Measurements from ENCODE around the gene NOL3. TPM values are rescaled to one million over a fixed set of nuclear protein-coding genes. Genes with fewer than 3 reads are reported as not detected.

NOL3 gene
- total RNA-seq, 2 donors from 2014 or later = 26.2 to 31.0 TPM

DNA sequence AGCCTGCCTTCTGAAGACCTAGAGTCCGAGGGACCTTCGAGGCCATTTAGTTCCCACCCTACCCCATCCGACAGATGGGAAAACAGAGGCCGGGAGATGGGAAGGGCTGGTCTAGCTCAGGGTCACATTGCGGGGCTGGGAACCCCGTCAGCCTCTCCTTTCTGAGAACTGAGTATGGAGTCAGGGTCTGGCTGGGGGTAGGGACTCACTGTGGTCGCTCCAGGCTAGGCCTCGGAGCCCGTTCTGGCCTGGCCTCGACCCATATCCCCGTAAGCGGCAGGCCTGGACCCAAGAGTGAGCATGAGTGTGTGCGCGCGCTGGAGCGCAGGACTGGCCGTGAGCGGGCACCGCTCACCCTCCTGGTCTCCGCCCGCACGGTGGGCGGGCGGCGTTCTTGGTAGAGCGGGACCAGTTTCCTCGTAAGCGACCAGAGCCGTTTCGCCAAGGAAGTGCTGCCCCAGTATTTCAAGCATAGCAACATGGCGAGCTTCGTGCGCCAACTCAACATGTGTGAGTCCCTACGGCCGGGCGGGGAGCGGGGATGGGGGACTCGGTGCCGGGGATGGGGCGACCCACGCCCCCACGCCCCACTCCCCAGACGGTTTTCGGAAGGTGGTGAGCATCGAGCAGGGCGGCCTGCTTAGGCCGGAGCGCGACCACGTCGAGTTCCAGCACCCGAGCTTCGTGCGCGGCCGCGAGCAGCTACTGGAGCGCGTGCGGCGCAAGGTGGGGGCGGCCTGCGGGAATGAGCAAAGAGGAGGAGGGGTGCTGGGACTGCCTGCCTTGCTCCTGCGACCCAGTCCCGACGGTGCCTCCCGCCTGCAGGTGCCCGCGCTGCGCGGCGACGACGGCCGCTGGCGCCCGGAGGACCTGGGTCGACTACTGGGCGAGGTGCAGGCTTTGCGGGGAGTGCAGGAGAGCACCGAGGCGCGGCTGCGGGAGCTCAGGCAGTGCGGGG, 4.9 kb upstream of the NOL3 start:
- peaks cover 31% of the 10 kb centered on the region for H3K27me3 ChIP-seq
- TF ChIP-seq CTCF (IDR thresholded peaks at IDR 0.05) = no peak
- intact Hi-C loops (cut with DNase I) = no loop called here
- no peak overlapping the region for H3K4me3 ChIP-seq
- no peak for DNase-seq
- H3K27ac ChIP-seq = no peak overlapping the region
- no peaks in the 10 kb centered on the region for H3K9me3 ChIP-seq
- H3K4me1 ChIP-seq = peaks cover 27% of the 10 kb centered on the region
- no peaks in the 10 kb centered on the region for H3K36me3 ChIP-seq
- peak overlapping the region; percentile 46 to 47 for H3K9ac ChIP-seq (ENCODE audit: low read depth in 2 of 2, low read length in 2 of 2)

DNA sequence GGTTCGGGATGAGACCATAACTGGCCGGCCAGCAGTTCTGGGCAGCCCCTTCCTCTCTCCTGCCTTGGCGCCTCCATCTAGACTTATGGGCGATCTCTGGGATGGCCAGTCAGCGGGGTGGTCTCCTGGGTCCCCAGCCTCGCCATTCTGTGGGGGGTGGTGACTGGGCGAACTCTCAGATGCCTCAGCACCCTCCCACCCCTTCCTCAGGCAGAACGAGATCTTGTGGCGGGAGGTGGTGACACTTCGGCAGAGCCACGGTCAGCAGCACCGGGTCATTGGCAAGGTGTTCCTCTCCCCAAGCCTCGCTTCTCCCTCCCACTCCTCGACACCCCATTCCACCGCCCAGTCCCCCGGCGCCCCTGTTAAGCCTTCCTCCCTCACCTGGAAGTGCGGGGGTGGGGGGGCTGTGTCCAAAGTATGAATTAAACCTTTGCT, 4.2 kb upstream of the NOL3 start:
- Histone ChIP-seq H3K36me3 (no peaks in the 10 kb centered on the region), H3K27ac (no peak overlapping the region), H3K27me3 (peaks cover 31% of the 10 kb centered on the region), H3K4me3 (no peak overlapping the region), H3K9me3 (no peaks in the 10 kb centered on the region), H3K9ac (ENCODE audit: low read depth in 2 of 2, low read length in 2 of 2) (no peak overlapping the region), H3K4me1 (peaks cover 27% of the 10 kb centered on the region)
- intact Hi-C loops (cut with DNase I) = no loop called here
- TF ChIP-seq CTCF (IDR thresholded peaks at IDR 0.05) = no peak
- no peak for DNase-seq

GRCh38 chr16:67166598-67167168, 3.7 kb upstream of the NOL3 start:
- H3K9me3 ChIP-seq = no peaks in the 10 kb centered on the region
- no peak for DNase-seq
- H3K27ac ChIP-seq = no peak overlapping the region
- TF ChIP-seq CTCF (IDR thresholded peaks at IDR 0.05) = no peak
- no peaks in the 10 kb centered on the region for H3K36me3 ChIP-seq
- peaks cover 27% of the 10 kb centered on the region for H3K4me1 ChIP-seq
- intact Hi-C loops (cut with DNase I) = no loop called here
- H3K4me3 ChIP-seq = no peak overlapping the region
- H3K27me3 ChIP-seq = peaks cover 31% of the 10 kb centered on the region
- H3K9ac ChIP-seq (ENCODE audit: low read depth in 2 of 2, low read length in 2 of 2) = no peak overlapping the region

DNA sequence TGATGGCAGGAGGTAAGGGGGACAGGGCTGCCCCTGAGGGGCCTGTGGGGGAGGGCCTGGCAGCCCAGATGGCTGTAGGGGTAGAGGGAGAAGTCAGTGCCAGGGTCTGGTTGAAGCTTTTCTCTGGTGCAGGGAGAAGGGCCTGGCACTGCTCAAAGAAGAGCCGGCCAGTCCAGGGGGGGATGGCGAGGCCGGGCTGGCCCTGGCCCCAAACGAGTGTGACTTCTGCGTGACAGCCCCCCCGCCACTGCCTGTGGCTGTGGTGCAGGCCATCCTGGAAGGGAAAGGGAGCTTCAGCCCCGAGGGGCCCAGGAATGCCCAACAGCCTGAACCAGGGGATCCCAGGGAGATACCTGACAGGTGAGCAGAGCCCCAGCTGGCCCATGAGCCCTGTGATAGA, 2.8 kb upstream of the NOL3 start:
- no peaks in the 10 kb centered on the region for H3K36me3 ChIP-seq
- DNase-seq = no peak
- H3K9ac ChIP-seq (ENCODE audit: low read depth in 2 of 2, low read length in 2 of 2) = no peak overlapping the region
- no peak for TF ChIP-seq CTCF (IDR thresholded peaks at IDR 0.05)
- peaks cover 27% of the 10 kb centered on the region for H3K4me1 ChIP-seq
- H3K4me3 ChIP-seq = no peak overlapping the region
- intact Hi-C loops (cut with DNase I) = no loop called here
- H3K9me3 ChIP-seq = no peaks in the 10 kb centered on the region
- H3K27me3 ChIP-seq = peaks cover 31% of the 10 kb centered on the region
- no peak overlapping the region for H3K27ac ChIP-seq

DNA sequence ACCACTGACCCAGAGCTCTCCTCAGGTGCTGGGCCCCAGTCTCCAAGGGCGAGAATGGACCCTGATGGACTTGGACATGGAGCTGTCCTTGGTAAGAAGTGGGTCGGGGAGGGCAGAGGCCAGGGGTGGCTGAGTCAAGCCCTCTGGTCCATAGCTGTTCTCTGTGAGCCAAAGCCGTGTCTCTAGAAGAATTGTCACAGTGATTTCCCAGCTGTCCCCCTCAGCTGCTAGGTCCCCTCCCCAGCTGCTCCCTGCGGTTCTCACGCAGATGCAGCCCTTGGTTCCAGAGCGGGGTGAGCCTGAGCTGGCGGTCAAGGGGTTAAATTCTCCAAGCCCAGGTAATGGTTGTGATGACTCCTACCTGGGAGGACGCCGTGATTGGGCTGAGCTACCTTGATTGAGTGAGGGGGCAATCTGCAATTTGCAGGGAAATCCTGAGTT, 1.3 kb upstream of the NOL3 start:
- Histone ChIP-seq H3K4me3 (no peak overlapping the region), H3K9ac (ENCODE audit: low read depth in 2 of 2, low read length in 2 of 2) (peak overlapping the region in 1 of 2 donors; percentile 72), H3K4me1 (peaks cover 22% of the 10 kb centered on the region), H3K9me3 (no peaks in the 10 kb centered on the region), H3K27ac (no peak overlapping the region), H3K27me3 (peaks cover 20% of the 10 kb centered on the region), H3K36me3 (no peaks in the 10 kb centered on the region)
- peak; percentile 28 for DNase-seq
- intact Hi-C loops (cut with DNase I) = no loop called here
- TF ChIP-seq CTCF (IDR thresholded peaks at IDR 0.05) = no peak

Measured in colonic mucosa (tissue), 4 donors.